DMS153 treated with DMSO at 0.1 percent for 48 hours (cell line): Measurements from ENCODE around the gene EPO.

Experiments used
- DNase-seq: peaks from one replicate; lab custom pipeline; 2025; ENCODE audit not compliant: unreplicated experiment; lab: John Stamatoyannopoulos, UW

The EPO gene

GRCh38 chr7:100682991-100683658 is 37.1 kb upstream of the EPO start:
- no peak for DNase-seq

DNA sequence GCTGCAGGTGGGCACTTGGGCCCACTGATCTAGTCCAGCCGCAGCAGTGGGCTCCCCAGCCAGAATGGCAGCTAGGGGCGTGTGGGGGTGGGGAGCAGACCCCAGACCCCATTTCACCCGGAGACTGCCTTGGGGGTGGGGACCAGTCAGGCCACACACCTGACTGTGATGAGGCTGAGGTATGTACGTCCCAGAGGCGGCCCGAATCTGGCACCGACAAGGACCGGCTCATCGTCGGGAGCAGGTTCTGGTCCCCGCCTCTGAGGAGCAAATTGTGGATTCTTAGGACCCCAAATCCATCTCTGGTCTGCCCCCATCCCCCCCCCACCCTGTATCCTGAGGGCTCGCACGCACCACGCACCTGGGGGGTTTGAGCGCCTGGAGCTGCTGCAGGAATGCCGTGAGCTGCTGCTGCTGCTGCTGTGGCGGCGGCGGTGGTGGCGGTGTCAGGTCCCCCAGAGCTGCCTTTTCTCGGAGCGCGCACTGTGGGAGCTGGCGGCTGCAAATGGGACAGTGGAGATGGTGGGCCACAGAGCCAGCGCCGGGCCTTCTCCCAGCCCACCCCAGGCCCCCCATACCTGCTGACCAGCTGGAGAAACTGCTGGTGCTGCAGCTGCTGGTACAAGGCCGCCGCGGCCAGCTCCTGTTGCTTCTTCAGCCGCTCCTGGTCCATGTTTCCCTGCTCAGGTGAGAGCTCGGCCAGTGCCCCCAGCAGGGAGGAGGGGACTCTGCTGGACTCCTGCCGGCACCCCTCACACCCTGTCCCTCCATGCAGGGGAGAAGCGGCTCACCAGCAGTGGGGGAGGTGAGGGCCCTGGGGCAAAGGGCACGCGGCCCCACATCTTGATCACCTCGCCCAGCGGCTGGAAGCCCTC is 36.4 kb upstream of the EPO start:
- DNase-seq: no peak

GRCh38 chr7:100684534-100685042 is 35.7 kb upstream of the EPO start:
- DNase-seq: no peak

DNA sequence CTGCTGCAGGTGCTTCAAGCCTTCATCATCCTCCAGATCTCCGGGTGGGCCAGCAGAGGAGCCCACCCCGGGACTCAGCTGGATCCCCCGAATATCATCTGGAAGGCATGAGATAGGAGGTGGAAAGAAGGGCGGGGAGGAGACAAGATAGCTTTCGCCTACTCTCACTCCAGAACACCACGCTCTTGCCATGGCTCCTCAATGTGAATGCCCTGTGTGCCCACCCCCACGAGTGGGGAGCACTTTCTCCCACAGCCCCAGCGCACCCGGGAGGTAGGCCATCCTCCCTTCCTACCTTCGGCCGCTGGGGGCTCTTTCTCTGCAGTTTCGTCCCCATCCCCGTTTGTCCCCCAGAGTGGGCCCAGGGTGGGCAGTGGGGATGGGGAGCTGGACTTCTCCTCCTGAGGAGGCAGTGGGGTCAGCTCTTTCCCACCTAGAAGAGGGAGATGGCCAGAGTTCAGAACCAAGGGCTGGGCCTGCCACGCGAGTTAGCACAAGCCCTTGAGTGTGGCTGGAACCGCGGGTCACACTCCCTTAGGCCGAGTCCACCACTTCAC is 35.1 kb upstream of the EPO start:
- no peak for DNase-seq

DNA sequence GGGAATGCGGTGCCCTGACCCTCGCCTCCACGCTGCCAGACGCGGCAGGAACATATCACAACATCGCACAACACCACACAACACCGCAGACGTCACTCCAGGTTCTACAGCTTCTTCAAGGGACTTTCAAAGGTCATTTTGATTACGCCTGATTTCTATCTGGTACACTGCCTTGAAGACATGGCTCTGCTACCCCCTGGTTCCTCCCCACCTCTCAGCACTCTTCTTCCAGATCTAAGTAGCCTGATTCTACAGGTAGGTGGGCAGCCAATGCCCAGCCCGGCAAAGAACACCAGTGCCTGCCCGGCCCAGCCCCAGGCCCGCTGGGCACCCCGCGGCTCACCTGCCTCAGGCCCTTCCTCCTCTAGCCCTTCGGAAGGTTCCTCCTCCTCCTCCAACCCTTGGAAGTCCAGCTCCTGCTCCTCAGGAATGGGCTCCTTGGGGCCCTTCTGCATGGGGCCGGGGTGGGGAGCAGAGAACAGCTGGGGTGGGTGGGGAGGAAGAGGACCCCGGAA is 34.6 kb upstream of the EPO start:
- DNase-seq: no peak

- no peak for DNase-seq
These were observed 34.0 kb upstream of the EPO start for GRCh38 chr7:100686201-100686821.

GRCh38 chr7:100686822-100687211 is 33.5 kb upstream of the EPO start:
- DNase-seq: no peak

DNA sequence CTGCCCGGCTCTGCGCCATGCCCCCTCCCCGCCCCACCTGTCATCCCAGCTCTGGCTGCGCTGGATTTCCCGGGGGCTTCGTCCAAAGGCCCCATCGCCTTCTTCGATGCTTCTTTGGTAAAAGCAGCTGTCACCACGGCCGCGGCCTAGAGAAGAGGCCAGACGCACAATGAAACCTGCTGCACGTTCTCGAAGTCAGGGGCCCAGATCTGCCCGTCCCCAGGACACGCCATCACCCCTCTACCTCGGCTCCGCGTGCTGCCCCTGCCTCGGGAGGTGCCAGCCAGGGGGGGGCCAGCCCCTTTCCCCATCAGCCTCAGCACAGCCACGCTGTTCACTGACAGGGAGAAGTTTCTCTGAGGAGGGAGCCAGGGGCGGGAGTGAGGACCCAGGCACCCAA is 33.0 kb upstream of the EPO start:
- DNase-seq: no peak

DNA sequence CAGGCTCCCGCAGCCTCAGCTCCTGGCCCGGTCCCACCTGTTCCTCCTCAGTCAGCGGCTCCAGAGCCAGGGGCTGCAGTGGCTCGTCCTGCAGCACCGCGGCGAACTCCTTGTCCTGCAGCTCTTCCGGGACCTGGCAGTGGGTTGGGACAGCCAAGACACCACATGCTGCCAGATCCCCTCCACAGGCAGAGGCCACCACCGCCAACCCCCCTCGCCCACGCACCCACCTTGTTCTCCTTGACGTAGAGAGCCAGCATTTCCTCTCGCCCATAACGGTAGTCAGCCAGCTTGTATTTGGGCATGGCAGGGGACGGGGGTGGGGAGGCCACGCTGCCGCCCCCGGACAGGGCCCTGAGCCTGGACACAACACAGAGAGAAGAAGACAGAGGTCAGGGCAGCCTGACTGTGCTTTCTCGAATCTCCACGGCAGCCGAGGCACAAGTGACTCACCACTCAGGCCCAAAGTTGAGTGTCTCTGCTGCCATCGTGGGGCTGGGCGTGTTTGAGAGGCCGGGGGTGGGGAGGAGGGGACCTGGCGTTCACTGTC is 32.4 kb upstream of the EPO start:
- DNase-seq: no peak

- DNase-seq: no peak
These were observed 31.9 kb upstream of the EPO start for GRCh38 chr7:100688326-100688860.

GRCh38 chr7:100689230-100690135 is 30.8 kb upstream of the EPO start:
- DNase-seq: no peak

GRCh38 chr7:100691676-100692577 is 28.3 kb upstream of the EPO start:
- DNase-seq: peak; percentile 40

DNA sequence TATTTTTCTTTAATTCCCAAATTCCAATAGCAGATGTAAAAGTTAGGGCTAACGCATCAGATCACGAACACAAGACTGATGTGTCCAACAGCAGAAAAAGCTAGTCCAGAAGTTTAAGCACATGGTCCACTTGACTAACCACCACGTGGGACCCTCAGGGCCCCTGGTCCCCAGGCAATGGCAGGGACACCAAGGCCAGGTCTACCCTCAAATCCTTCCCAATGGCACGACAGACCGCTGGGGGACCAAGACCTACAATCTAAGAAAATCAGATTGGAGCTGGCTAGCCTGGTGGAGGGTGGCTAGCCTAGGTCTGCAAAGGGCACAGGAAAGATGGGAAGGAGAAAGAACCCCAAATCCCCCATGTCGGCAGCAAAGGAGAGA is 27.7 kb upstream of the EPO start:
- DNase-seq: no peak

- no peak for DNase-seq
These were observed 26.8 kb upstream of the EPO start for GRCh38 chr7:100693312-100694097.

- peak; percentile 11 for DNase-seq
These were observed 26.0 kb upstream of the EPO start, which contains the start of gene GIGYF1 for GRCh38 chr7:100694098-100694745. Gene GIGYF1, minus strand, starts transcription at chr7:100694250. Its CDS starts 6,012 bp downstream, at chr7:100688238.

DNA sequence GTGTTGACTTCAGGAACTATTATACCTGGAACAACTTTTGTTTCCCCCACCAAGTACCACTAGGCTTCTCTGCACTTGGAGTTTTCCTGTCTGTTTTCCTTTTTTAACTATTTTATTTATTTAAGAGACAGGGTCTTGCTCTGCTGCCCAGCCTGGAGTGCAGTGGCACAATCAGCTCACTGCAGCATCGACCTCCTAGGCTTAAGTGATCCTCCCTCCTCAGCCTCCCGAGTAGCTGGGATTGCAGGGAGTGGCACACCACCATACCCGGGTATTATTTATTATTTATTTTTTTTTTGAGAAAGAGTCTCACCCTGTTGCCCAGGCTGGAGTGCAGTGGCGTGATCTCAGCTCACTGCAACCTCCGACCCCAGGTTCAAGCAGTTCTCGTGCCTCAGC is 24.1 kb upstream of the EPO start:
- no peak for DNase-seq

DNA sequence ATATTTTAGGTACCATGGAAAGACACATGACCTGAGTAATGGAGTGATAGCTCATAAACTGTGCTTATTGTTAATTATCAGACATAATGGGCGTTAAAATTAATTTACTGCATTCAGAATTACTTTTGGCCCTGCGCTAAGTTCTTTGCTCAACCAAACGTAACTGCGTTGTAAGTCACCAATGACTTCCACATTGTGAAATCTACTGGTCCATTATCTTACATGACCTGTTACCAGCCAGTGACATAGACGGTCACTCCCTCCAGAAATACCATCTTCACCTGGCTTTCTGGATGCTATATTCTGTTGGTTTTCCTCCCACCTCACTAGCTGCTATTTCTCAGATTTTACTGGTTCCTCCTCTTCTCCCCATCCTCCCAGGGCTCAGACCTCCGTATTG is 21.2 kb upstream of the EPO start:
- DNase-seq: no peak
